ENCODE data around the gene WFDC12. TPM values are rescaled to one million over a fixed set of nuclear protein-coding genes. Genes with fewer than 3 reads are reported as not detected.
"Not testable (repeated sequence)": the region's sequence is repeated elsewhere in the genome, so short reads cannot be mapped to it uniquely, and the experiment has no call there.

Gene WFDC12, protein sequence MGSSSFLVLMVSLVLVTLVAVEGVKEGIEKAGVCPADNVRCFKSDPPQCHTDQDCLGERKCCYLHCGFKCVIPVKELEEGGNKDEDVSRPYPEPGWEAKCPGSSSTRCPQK
- under 1 TPM in 2 of 4 donors, not detected in 2; 0.07 to 0.09 TPM for polyA plus RNA-seq
- long read RNA-seq, donor 1, result 0 reads
- long read RNA-seq, donor 2, result 0 reads
- long read RNA-seq, donor 3, result 0 reads
- long read RNA-seq, donor 4, result 0 reads
- long read RNA-seq, donor 5, result 0 reads
- long read RNA-seq, donor 6, result 0 reads
- long read RNA-seq, donor 7, result 0 reads
- long read RNA-seq, donor 8, result 0 reads
- long read RNA-seq, donor 9, result 0 reads
- long read RNA-seq, donor 10, result 0 reads

DNA sequence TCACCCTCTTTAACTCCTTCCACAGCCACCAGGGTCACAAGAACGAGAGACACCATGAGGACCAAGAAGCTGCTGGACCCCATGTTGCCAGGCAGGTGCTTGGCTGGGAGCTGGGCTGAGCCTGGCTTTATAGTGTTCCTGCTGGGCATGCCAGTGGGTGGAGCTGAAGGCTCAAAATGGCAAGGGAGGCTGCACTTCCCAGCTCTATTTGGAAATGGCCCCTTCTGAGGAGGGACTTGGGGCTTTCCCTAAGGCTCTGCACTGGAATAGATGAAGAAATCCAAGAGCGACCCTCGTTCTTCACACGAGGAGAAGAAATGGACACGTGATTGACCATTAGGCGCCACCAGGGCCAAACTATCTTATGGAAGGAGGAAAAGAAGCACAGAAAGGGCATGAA is at the start of gene WFDC12:
TSS of gene WFDC12 (minus strand) at position 101 of the 400 bp plus-strand sequence. CDS start at position 83, 18 bp downstream.
- H3K27me3 ChIP-seq (ENCODE audit: control insufficient read depth in 3 of 3, insufficient read depth in 3 of 3, low read length in 3 of 3), result peaks cover 0 to 7% (median 0%) of the 10 kb centered on the region in 3 donors
- DNase-seq, result no peak
- FAIRE-seq, result no peak
- no peak within 1 kb of the TSS for H3K27ac ChIP-seq (ENCODE audit: low read depth in 1 of 3, low read length in 2 of 3)
- H3K9me3 ChIP-seq (ENCODE audit: control insufficient read depth in 2 of 2, insufficient read depth in 1 of 2, low read depth in 1 of 2, low read length in 1 of 2), result no peaks in the 10 kb centered on the region
- no peak within 1 kb of the TSS for H3K4me3 ChIP-seq (ENCODE audit: low read depth in 1 of 3, low read length in 3 of 3)
- 85% methylated on average over 6 of the region's 6 CpGs for WGBS, 3 donors
- H3K36me3 ChIP-seq (ENCODE audit: control insufficient read depth in 3 of 3, insufficient read depth in 2 of 3, low read depth in 1 of 3, low read length in 3 of 3), result no peaks in the 10 kb centered on the region
- H3K4me1 ChIP-seq (ENCODE audit: control insufficient read depth in 3 of 3, insufficient read depth in 2 of 3, low read depth in 1 of 3, low read length in 2 of 3), result no peaks in the 10 kb centered on the region

GRCh38 chr20:45173522-45173921 is 49.3 kb upstream of the WFDC12 start:
- Histone ChIP-seq H3K27me3 (ENCODE audit: control insufficient read depth in 3 of 3, insufficient read depth in 3 of 3, low read length in 3 of 3) (no peaks in the 10 kb centered on the region), H3K27ac (ENCODE audit: low read depth in 1 of 3, low read length in 2 of 3) (peak overlapping the region in 1 of 3 donors; percentile 90)

DNA sequence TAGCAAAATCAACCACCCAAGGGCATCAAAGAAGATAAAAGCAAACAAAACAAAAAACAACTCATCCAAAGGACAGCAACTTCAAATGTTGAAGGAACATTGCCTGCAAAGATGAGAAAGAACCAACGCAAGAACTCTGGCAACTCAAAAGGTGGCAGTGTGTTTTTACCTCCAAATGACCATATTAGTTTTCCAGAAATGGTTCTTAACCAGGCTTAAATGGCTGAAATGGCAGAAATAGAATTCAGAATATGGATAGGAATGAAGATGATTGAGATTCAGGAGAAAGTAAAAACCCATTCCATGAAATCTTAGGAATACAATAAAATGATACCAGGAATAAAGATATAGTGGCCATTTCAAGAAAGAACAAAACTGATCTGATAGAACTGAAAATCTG is 40.6 kb upstream of the WFDC12 start:
- WGBS, 3 donors, result 85 to 88% (median 88%) methylated on average over 1 of the region's 1 CpG
- Histone ChIP-seq H3K36me3 (ENCODE audit: control insufficient read depth in 3 of 3, insufficient read depth in 2 of 3, low read depth in 1 of 3, low read length in 3 of 3) (no peaks in the 10 kb centered on the region), H3K9me3 (ENCODE audit: control insufficient read depth in 2 of 2, insufficient read depth in 1 of 2, low read depth in 1 of 2, low read length in 1 of 2) (peaks cover 0 to 5% of the 10 kb centered on the region in 2 donors), H3K27ac (ENCODE audit: low read depth in 1 of 3, low read length in 2 of 3) (no peak overlapping the region), H3K27me3 (ENCODE audit: control insufficient read depth in 3 of 3, insufficient read depth in 3 of 3, low read length in 3 of 3) (peaks cover 0 to 5% (median 3%) of the 10 kb centered on the region in 3 donors), H3K4me3 (ENCODE audit: low read depth in 1 of 3, low read length in 3 of 3) (no peak overlapping the region), H3K4me1 (ENCODE audit: control insufficient read depth in 3 of 3, insufficient read depth in 2 of 3, low read depth in 1 of 3, low read length in 2 of 3) (no peaks in the 10 kb centered on the region)
- FAIRE-seq, result no peak
- DNase-seq, result no peak

More at GRCh38 chr20:45173522-45173921, 49.3 kb upstream of the WFDC12 start:
- FAIRE-seq (no peak), DNase-seq (no peak)
- no peaks in the 10 kb centered on the region for H3K9me3 ChIP-seq (ENCODE audit: control insufficient read depth in 2 of 2, insufficient read depth in 1 of 2, low read depth in 1 of 2, low read length in 1 of 2)
- H3K4me3 ChIP-seq (ENCODE audit: low read depth in 1 of 3, low read length in 3 of 3), result no peak overlapping the region
- 9 to 20% (median 15%) methylated on average over 1 of the region's 1 CpG for WGBS, 3 donors
- H3K36me3 ChIP-seq (ENCODE audit: control insufficient read depth in 3 of 3, insufficient read depth in 2 of 3, low read depth in 1 of 3, low read length in 3 of 3), result no peaks in the 10 kb centered on the region
- peaks cover 0 to 15% (median 2%) of the 10 kb centered on the region in 3 donors for H3K4me1 ChIP-seq (ENCODE audit: control insufficient read depth in 3 of 3, insufficient read depth in 2 of 3, low read depth in 1 of 3, low read length in 2 of 3)

DNA sequence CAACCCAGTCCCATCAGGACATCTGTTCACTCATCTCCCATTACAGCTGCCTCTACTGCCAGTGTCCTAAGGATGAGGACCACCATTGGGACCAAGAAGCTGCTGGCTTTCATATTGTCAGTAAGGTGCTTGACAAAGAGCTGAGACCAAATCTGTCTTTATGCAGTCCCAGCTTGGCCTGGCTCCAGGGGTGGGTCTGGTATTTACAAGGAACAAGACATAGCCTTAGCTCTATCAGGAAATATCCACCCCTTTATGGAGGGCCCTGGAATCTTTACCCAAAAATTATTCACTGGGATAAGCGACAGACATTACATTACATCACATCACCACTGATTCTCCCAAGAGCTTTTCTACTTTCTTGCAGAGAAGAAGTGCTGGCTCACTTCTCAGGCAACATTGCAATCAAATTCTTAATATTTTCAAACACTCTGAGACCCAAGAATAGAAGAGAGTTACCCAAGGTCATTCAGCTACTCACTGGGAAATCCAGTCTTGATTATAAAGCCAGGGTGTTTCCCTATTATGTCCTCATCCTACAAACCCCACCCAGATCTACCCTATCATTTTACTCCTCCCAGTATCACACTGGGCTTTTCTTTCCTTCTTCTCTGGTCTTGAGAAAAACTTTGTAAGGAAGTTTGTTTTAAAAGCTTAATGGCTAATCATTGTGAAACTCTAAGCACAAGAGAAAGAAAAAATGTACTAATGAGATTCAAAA is 39.0 kb upstream of the WFDC12 start:
- Histone ChIP-seq H3K27ac (ENCODE audit: low read depth in 1 of 3, low read length in 2 of 3) (no peak overlapping the region), H3K27me3 (ENCODE audit: control insufficient read depth in 3 of 3, insufficient read depth in 3 of 3, low read length in 3 of 3) (peaks cover 0 to 5% (median 3%) of the 10 kb centered on the region in 3 donors), H3K4me3 (ENCODE audit: low read depth in 1 of 3, low read length in 3 of 3) (no peak overlapping the region), H3K9me3 (ENCODE audit: control insufficient read depth in 2 of 2, insufficient read depth in 1 of 2, low read depth in 1 of 2, low read length in 1 of 2) (peaks cover 0 to 5% of the 10 kb centered on the region in 2 donors), H3K4me1 (ENCODE audit: control insufficient read depth in 3 of 3, insufficient read depth in 2 of 3, low read depth in 1 of 3, low read length in 2 of 3) (no peaks in the 10 kb centered on the region), H3K36me3 (ENCODE audit: control insufficient read depth in 3 of 3, insufficient read depth in 2 of 3, low read depth in 1 of 3, low read length in 3 of 3) (no peaks in the 10 kb centered on the region)
- no peak for FAIRE-seq
- WGBS, 3 donors, result 59 to 92% (median 60%) methylated on average over 1 of the region's 1 CpG
- DNase-seq, result peak in 1 of 2 donors; percentile 3

DNA sequence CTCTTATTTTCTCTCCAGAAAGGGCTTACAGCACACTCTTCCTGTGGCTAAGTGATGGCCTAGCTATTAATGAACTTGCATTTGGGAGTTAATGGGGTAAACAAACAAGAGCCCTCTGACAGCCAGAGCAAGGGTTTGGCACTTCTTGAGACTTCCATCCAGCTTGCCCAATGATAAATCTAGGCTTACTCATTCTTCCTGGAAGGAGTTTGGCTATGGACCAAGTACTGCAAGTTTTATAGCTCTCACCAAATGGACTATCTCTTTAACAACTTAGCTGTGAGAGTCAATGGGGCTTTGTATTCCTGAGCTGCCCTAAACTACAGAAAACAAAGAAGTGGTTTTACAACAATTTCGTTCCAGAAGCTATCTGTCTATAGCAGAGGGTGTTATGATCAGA is 33.7 kb upstream of the WFDC12 start:
- FAIRE-seq, result no peak
- peaks cover 0 to 3% (median 2%) of the 10 kb centered on the region in 3 donors for H3K4me1 ChIP-seq (ENCODE audit: control insufficient read depth in 3 of 3, insufficient read depth in 2 of 3, low read depth in 1 of 3, low read length in 2 of 3)
- no peak overlapping the region for H3K27ac ChIP-seq (ENCODE audit: low read depth in 1 of 3, low read length in 2 of 3)
- peaks cover 0 to 10% of the 10 kb centered on the region in 2 donors for H3K9me3 ChIP-seq (ENCODE audit: control insufficient read depth in 2 of 2, insufficient read depth in 1 of 2, low read depth in 1 of 2, low read length in 1 of 2)
- H3K36me3 ChIP-seq (ENCODE audit: control insufficient read depth in 3 of 3, insufficient read depth in 2 of 3, low read depth in 1 of 3, low read length in 3 of 3), result no peaks in the 10 kb centered on the region
- H3K4me3 ChIP-seq (ENCODE audit: low read depth in 1 of 3, low read length in 3 of 3), result no peak overlapping the region
- peak; percentile 63 to 86 for DNase-seq
- WGBS, 3 donors, result 0 to 20% (median 7%) methylated on average over 1 of the region's 1 CpG
- H3K27me3 ChIP-seq (ENCODE audit: control insufficient read depth in 3 of 3, insufficient read depth in 3 of 3, low read length in 3 of 3), result peaks cover 0 to 4% (median 0%) of the 10 kb centered on the region in 3 donors

DNA sequence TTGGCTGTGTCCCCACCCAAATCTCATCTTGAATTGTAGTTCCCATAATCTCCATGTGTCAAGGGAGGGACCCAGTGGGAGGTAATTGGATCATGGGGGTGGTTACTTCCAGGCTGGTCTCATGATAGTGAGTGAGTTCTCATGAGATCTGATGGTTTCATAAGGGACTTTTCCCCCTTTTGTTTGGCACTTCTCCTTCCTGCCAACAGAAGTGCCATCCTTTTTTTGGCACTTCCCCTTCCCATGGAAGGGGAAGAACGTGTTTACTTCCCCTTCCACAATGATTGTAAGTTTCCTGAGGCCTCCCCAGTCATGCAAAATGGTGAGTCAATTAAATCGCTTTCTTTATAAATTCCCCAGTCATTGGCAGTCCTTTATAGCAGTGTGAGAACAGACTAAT is 32.4 kb upstream of the WFDC12 start:
- 64 to 72% (median 70%) methylated on average over 2 of the region's 2 CpGs for WGBS, 3 donors
- Histone ChIP-seq H3K9me3 (ENCODE audit: control insufficient read depth in 2 of 2, insufficient read depth in 1 of 2, low read depth in 1 of 2, low read length in 1 of 2) (peaks cover 0 to 10% of the 10 kb centered on the region in 2 donors), H3K36me3 (ENCODE audit: control insufficient read depth in 3 of 3, insufficient read depth in 2 of 3, low read depth in 1 of 3, low read length in 3 of 3) (no peaks in the 10 kb centered on the region), H3K4me3 (ENCODE audit: low read depth in 1 of 3, low read length in 3 of 3) (no peak overlapping the region), H3K4me1 (ENCODE audit: control insufficient read depth in 3 of 3, insufficient read depth in 2 of 3, low read depth in 1 of 3, low read length in 2 of 3) (peaks cover 0 to 3% (median 2%) of the 10 kb centered on the region in 3 donors), H3K27ac (ENCODE audit: low read depth in 1 of 3, low read length in 2 of 3) (no peak overlapping the region), H3K27me3 (ENCODE audit: control insufficient read depth in 3 of 3, insufficient read depth in 3 of 3, low read length in 3 of 3) (peaks cover 0 to 2% (median 0%) of the 10 kb centered on the region in 3 donors)
- FAIRE-seq, result no peak
- DNase-seq, result no peak

DNA sequence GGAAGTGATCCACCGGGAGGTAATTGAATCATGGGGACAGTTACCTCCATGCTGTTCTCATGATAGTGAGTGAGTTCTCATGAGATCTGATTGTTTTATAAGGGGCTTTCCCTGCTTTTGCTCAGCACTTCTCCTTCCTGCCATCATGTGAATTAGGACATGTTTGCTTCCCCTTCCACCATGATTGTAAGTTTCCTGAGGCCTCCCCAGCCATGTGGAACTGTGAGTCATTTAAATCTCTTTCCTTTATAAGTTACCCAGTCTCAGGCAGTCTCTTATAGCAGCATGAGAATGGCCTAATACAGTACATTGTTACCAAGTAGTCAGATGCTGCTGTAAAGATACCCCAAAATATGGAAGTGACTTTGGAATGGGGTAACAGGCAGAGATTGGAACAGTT is 30.5 kb upstream of the WFDC12 start:
- DNase-seq; H3K27ac ChIP-seq (ENCODE audit: low read depth in 1 of 3, low read length in 2 of 3); H3K36me3 ChIP-seq (ENCODE audit: control insufficient read depth in 3 of 3, insufficient read depth in 2 of 3, low read depth in 1 of 3, low read length in 3 of 3); H3K9me3 ChIP-seq (ENCODE audit: control insufficient read depth in 2 of 2, insufficient read depth in 1 of 2, low read depth in 1 of 2, low read length in 1 of 2); H3K27me3 ChIP-seq (ENCODE audit: control insufficient read depth in 3 of 3, insufficient read depth in 3 of 3, low read length in 3 of 3); FAIRE-seq; H3K4me1 ChIP-seq (ENCODE audit: control insufficient read depth in 3 of 3, insufficient read depth in 2 of 3, low read depth in 1 of 3, low read length in 2 of 3); H3K4me3 ChIP-seq (ENCODE audit: low read depth in 1 of 3, low read length in 3 of 3): not testable (repeated sequence)
- 84 to 100% (median 93%) methylated on average over 1 of the region's 1 CpG for WGBS, 3 donors

DNA sequence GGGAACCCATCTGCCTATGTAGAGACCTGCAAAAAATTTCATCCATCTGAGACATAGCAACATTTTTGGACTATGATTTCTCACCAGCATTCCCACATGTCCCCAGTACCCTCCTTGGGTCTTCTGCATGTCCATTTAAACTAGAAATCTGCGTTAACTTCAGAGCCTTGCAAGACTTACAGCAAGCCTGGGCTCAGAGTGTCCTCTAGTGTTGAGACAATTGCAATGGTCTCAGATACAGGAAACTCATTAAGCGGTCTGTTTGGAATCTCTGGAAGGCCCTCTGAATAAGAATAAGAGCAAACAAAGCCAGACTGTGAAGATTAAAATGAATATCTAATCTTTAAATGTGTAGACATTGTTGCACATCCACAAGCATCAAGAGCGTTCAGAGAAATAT is 29.9 kb upstream of the WFDC12 start:
- H3K27me3 ChIP-seq (ENCODE audit: control insufficient read depth in 3 of 3, insufficient read depth in 3 of 3, low read length in 3 of 3), result peaks cover 0 to 5% (median 3%) of the 10 kb centered on the region in 3 donors
- no peak for DNase-seq
- H3K4me3 ChIP-seq (ENCODE audit: low read depth in 1 of 3, low read length in 3 of 3), result no peak overlapping the region
- FAIRE-seq, result no peak
- H3K27ac ChIP-seq (ENCODE audit: low read depth in 1 of 3, low read length in 2 of 3), result no peak overlapping the region
- peaks cover 0 to 3% (median 2%) of the 10 kb centered on the region in 3 donors for H3K4me1 ChIP-seq (ENCODE audit: control insufficient read depth in 3 of 3, insufficient read depth in 2 of 3, low read depth in 1 of 3, low read length in 2 of 3)
- H3K36me3 ChIP-seq (ENCODE audit: control insufficient read depth in 3 of 3, insufficient read depth in 2 of 3, low read depth in 1 of 3, low read length in 3 of 3), result no peaks in the 10 kb centered on the region
- H3K9me3 ChIP-seq (ENCODE audit: control insufficient read depth in 2 of 2, insufficient read depth in 1 of 2, low read depth in 1 of 2, low read length in 1 of 2), result peaks cover 0 to 10% of the 10 kb centered on the region in 2 donors
- 61 to 76% (median 70%) methylated on average over 3 of the region's 3 CpGs for WGBS, 3 donors
